Astrocyte (in vitro differentiated cells and primary cell): ENCODE data around the gene MAPK8IP3.

ENCODE experiments used
- EZH2 ChIP-seq: IDR thresholded peaks from 2 replicates; pipeline ENCODE4 v1.6.1; 2012; ENCODE audit warnings: mild to moderate bottlenecking, low read length, inconsistent platforms; ENCODE audit not compliant: insufficient read depth
- TF ChIP-seq, protein P1 (sequence below): IDR thresholded peaks from 2 replicates; pipeline ENCODE4 v1.5.1; 2011; ENCODE audit warnings: low read depth, mild to moderate bottlenecking, inconsistent platforms, low read length, moderate library complexity; ENCODE audit not compliant: insufficient read depth

DNA sequence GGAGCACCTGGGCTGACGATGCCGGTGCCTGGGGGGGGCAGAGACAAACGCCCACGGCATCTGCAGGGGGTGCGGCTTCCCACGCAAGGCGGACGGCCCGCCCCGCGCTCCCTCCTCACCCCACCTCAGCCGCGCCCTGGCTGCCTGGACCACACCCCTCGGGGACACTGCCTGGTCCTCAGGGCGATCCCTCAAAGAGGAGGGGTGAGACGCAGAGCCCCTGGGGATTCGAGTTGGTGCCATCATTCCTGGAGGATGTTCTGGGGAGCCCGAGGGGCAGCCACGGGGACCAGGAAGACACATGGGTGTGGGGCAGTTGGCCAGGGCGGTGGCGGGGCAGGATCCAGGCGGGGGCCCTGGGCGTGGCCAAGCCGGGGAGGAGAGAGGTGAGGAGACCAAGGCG lies 83.6 kb downstream of the MAPK8IP3 start:
- TF ChIP-seq EZH2, result no peak
- TF ChIP-seq, protein P1, sequence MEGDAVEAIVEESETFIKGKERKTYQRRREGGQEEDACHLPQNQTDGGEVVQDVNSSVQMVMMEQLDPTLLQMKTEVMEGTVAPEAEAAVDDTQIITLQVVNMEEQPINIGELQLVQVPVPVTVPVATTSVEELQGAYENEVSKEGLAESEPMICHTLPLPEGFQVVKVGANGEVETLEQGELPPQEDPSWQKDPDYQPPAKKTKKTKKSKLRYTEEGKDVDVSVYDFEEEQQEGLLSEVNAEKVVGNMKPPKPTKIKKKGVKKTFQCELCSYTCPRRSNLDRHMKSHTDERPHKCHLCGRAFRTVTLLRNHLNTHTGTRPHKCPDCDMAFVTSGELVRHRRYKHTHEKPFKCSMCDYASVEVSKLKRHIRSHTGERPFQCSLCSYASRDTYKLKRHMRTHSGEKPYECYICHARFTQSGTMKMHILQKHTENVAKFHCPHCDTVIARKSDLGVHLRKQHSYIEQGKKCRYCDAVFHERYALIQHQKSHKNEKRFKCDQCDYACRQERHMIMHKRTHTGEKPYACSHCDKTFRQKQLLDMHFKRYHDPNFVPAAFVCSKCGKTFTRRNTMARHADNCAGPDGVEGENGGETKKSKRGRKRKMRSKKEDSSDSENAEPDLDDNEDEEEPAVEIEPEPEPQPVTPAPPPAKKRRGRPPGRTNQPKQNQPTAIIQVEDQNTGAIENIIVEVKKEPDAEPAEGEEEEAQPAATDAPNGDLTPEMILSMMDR, result no peak
